HG03558 (cell line): ENCODE data around the gene SLC13A2.
"Not testable (repeated sequence)": the region's sequence is repeated elsewhere in the genome, so short reads cannot be mapped to it uniquely, and the experiment has no call there.

ENCODE experiments used
- ATAC-seq: cut with Tn5 transposase; IDR thresholded peaks from one replicate; pipeline ENCODE4 v1.9.1; 2021; ENCODE audit warnings: moderate number of reproducible peaks; ENCODE audit not compliant: unreplicated experiment; ENCODE audit errors: extremely low read depth

The SLC13A2 gene, protein sequence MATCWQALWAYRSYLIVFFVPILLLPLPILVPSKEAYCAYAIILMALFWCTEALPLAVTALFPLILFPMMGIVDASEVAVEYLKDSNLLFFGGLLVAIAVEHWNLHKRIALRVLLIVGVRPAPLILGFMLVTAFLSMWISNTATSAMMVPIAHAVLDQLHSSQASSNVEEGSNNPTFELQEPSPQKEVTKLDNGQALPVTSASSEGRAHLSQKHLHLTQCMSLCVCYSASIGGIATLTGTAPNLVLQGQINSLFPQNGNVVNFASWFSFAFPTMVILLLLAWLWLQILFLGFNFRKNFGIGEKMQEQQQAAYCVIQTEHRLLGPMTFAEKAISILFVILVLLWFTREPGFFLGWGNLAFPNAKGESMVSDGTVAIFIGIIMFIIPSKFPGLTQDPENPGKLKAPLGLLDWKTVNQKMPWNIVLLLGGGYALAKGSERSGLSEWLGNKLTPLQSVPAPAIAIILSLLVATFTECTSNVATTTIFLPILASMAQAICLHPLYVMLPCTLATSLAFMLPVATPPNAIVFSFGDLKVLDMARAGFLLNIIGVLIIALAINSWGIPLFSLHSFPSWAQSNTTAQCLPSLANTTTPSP

GRCh38 chr17:28473542-28473941 lies at the start of gene SLC13A2:
SLC13A2 (plus strand) TSS chr17:28473644; CDS start chr17:28473713, 69 bp downstream.
- ATAC-seq, result no peak

- ATAC-seq, result no peak
These were observed 48.2 kb upstream of the SLC13A2 start for GRCh38 chr17:28425206-28425605.

DNA sequence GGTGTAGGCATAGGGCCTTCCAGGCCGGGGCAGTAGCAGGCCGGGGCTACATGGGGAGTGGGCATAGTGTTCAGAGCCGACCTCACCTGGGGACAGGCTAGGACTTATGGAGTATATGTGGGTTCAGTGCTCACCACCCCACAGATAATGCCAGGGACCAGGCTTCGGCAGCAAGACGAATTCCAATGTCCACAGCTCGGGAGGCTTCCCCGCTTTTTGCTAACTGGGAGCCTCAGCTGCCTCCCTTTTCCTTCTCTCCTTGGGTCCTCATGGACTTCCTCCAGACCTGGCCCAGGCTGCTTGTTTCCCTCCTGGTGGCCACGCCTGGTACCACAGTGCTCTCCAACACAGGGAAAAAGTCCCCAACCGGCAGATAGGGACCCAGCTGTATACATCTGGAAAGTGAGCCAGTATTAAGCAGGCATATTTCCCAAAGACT lies 47.3 kb upstream of the SLC13A2 start:
- no peak for ATAC-seq

DNA sequence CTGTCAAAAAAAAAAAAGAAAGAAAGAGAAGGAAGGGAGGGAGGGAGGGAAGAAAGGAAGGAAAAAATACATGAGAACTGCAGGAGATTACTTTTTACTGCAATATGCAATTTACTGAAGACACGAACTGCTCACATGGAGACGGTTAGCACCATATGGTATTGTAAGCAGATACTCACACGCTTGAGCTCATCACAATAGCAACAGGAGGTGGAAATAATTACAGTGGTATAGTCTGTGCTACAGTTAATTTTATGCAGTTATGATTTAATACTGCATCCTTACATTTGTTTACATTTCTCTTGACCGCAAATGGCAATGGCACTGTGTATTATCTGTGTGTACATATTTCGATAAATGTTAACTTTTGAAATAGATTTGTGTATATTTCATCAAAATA lies 46.1 kb upstream of the SLC13A2 start:
- no peak for ATAC-seq

- ATAC-seq, result not testable (repeated sequence)
These were observed 45.5 kb upstream of the SLC13A2 start for GRCh38 chr17:28427982-28428381.

GRCh38 chr17:28433721-28434120 lies 39.7 kb upstream of the SLC13A2 start:
- ATAC-seq, result no peak

GRCh38 chr17:28434326-28434725 lies 39.1 kb upstream of the SLC13A2 start:
- ATAC-seq, result not testable (repeated sequence)

DNA sequence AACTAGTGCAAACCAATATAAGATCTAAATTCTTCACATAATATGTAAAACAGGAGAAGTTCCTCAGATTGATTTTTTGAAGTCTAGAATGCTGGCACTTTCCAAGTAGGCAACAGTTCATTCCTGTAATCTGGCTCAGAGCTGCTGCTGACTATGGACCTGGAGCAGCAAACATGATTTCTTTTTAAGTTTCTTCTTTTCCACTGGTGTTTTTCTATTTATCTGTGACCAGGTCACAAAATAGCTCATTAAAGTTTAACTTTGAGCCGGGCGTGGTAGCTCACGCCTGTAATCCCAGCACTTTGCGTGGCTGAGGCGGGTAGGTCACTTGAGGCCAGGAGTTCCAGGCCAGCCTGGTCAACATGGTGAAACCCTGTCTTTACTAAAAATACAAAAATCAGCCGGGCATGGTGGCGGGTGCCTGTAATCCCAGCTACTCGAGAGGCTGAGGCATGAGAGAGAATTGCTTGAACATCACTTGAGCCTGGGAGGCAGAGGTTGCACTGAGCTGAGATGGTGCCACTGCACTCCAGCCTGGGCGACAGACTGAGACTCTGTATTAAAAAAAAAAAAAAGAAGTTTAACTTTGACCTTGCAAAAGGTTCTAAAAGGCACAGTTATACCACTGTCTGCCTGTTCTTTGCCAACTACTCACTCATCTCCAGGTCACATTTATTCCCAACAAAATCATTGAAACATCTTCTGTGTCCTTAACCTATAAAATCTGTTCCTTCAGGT lies 29.4 kb upstream of the SLC13A2 start:
- ATAC-seq, result no peak

DNA sequence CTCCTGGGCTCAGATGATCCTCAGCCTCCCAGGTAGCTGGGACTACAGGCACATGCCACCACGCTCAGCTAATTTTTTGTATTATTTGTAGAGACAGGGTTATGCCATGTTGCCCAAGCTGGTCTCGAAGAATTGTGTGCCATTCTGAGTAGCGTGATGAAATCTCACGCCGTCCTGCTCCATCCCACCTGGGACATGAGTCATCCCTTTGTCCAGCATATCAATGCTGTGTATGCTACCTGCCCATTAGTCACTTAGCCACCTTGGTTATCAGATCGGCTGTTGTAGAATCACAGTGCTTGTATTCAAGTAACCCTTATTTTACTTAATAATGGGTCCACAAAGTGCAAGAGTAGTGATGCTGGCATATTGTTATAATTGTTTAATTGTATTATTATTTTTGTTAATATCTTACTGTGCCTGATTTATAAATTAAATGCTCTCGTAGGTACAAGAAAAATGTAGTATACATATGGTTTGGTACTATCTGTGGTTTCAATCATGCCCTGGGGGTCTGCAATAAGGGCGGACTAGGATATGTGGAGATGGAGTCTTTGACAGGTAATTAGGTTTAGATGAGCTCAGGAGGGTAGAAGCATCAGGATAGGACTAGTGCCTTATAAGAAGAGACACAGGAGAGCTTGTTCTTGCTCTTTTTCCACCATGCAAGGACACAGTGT lies 26.6 kb upstream of the SLC13A2 start:
- ATAC-seq, result no peak

DNA sequence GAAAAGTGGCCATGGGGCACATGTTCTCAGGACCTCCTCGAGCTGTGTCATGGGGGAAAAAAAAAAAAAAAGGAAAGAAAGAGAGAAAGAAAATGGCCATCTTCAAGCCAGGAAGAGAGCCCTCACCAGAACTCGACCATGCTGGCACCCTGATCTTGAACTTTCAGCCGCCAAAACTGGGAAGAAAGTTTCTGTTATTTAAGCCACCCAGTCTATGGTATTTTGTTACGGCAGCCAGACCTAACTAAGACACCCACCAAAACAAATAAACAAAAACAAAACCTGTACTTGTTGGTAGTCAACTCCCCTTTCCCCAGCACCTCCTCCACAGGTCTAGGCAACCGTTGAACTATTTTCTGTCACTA lies 26.1 kb upstream of the SLC13A2 start:
- no peak for ATAC-seq

DNA sequence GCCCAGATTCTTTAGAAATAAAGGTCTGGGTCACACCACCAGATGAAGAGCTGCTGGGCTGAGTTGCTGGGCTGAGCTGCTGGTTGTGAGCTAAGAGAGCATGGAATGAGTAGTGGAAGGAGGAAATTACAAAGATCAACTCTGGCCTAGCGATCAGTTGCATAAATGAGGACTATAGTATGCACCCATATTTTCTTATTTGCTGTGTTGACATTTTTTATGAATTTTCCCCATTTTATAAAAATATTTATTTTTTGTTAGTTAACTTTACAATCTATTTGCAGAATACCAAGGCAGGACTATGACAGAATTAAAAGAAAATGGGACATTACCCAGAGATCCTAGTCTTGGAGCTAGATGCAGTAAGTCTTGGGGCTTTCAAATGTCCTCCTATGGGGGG lies 23.6 kb upstream of the SLC13A2 start:
- ATAC-seq, result no peak

DNA sequence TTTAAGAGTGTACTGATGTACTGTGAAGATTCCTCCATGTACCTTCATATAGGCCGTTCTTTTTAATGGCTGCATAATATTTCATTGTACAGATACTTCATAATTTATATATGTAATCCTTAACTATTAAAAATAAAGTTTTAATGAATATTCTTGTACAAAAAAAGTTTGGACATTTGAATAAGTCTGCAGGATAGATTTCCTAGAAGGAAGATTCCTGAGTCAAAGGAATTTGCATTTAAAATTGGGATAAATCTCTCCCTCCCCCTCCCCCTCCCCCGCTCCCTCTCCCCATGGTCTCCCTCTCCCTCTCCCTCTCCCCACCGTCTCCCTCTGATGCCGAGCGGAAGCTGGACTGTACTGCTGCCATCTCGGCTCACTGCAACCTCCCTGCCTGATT lies 15.6 kb upstream of the SLC13A2 start:
- no peak for ATAC-seq

DNA sequence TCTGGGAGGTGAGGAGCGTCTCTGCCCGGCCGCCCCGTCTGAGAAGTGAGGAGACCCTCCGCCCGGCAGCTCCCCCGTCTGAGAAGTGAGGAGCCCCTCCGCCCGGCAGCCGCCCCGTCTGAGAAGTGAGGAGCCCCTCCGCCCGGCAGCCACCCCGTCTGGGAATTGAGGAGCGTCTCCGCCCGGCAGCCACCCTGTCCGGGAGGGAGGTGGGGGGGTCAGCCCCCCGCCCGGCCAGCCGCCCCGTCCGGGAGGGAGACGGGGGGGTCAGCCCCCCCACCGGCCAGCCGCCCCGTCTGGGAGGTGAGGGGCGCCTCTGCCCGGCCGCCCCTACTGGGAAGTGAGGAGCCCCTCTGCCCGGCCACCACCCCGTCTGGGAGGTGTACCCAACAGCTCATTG lies 14.6 kb upstream of the SLC13A2 start:
- ATAC-seq, result not testable (repeated sequence)

DNA sequence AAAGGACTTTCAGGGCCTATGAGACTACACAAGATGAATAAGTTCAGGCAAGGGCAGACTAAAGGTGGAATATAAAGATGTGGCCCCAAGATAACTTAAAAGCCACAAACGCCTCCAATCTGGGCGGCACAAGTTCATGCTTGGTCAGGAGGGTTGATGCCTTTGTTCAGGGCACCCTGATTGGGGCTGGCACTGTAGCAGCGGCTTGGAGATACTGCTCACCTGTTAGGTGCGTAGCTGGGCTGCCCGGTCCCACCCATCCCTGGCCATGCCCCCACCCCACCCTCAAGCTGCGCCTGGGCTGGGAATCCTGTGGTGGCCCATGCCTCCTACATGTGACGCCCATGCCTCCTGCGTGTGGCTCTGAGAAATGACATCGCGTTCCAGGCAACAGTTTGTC lies 12.5 kb upstream of the SLC13A2 start:
- ATAC-seq, result no peak

DNA sequence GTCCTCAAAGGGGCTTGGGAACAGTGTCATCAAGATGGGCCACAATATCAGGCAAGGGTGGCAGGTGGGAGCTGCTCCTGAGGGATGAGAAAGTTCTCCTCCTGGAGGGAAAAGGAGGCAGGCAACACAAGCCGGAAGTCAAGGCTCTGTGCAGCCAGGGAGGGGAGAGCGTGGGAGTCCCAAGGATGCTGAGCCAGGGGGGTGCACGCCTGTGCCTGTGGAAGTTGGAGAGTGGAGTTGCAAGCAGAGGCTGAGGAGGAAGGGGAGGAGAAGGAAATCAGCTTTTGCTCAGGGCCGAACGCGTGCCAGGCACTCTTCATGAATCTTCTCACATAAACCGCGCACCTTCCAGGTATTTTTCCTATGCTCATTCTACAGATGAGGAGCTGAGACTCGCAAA lies 7.4 kb upstream of the SLC13A2 start:
- no peak for ATAC-seq

DNA sequence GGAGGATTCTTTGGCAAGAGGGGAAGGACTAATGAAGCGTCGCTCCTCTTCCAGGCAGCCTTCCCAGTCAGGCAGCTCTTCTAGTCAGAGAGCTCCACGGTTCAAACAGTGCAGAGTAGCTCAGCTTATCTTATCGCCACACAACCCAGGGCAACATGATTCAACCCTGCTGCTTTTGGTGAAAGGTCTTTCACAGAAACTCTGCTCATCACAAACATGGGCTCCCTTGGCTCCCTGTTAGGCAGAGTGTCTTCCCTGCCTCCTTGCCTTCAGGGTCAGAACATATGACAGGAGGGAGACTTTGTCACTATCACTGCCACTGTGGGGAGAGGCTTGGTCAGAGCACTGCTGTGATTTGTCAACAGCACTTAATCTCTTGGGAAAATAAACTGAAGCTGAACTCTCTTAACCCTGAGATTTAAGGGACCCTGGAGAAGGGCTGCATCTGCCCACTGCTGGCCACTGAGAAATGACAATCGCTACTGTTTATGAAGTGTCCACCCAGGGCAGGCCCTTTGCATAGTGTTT lies 6.9 kb upstream of the SLC13A2 start:
- ATAC-seq, result no peak

DNA sequence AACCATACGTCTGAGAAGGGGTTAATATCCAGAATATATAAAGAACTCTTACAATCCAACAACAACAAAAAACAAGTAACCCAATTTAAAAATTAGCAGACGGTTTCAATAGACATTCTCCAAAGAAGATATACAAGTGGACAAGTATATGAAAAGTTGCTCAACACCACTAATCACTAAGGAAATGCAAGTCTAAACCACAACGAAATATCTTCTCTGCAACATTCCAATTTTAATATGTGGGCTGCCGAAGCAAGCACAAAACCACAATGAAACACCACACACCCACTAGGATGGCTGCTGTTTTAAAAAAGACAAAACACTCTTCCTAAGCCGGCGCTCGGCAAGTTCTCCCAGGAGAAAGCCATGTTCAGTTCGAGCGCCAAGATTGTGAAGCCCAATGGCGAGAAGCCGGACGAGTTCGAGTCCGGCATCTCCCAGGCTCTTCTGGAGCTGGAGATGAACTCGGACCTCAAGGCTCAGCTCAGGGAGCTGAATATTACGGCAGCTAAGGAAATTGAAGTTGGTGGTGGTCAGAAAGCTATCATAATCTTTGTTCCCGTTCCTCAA lies 5.9 kb upstream of the SLC13A2 start:
- no peak for ATAC-seq

GRCh38 chr17:28468033-28468735 lies 5.3 kb upstream of the SLC13A2 start:
- ATAC-seq, result not testable (repeated sequence)

- ATAC-seq, result no peak
These were observed 4.7 kb upstream of the SLC13A2 start for GRCh38 chr17:28468781-28469180.

GRCh38 chr17:28469376-28469775 lies 4.1 kb upstream of the SLC13A2 start:
- no peak for ATAC-seq
